Ovary (tissue), 10 donors: ENCODE measurements around the gene IFNK. TPM values are rescaled to one million over a fixed set of nuclear protein-coding genes. Genes with fewer than 3 reads are reported as not detected.
A peak's percentile ranks its signal among the peaks of the same experiment; 100 is the strongest.

Experiments used
- DNase-seq, 5 donors: peaks; one replicate each; pipeline ENCODE4 v3.0.0-alpha.2; 2019 to 2020
- H3K27ac ChIP-seq, 2 donors: fragments of 200-600 bp; one replicate each; pipeline versions ENCODE4 v1.5.1 to v1.8.0; 2019 to 2022
- H3K27me3 ChIP-seq: fragments of 200-600 bp; one replicate; pipeline ENCODE4 v1.8.0; 2022
- H3K36me3 ChIP-seq: fragments of 200-600 bp; sonication (generic); one replicate; pipeline ENCODE4 v1.5.1; 2019
- H3K4me1 ChIP-seq: one replicate; pipeline ENCODE4 v1.8.1; 2013; ENCODE audit warnings: mild to moderate bottlenecking, moderate library complexity; ENCODE audit not compliant: insufficient read depth
- H3K4me3 ChIP-seq: fragments of 200-600 bp; sonication (generic); one replicate; pipeline ENCODE4 v1.5.1; 2017
- H3K9me3 ChIP-seq, 2 donors: fragments of 200-600 bp in 1 of 2; sonication (generic) in 1 of 2; one replicate each; pipeline versions ENCODE4 v1.5.1 to v1.8.1; 2013 to 2019; ENCODE audit warnings: mild to moderate bottlenecking in 1 of 2, moderate library complexity in 1 of 2
- EP300 ChIP-seq: sonication (generic); formaldehyde crosslinking; IDR thresholded peaks from one replicate; pipeline ENCODE4 v1.6.1; 2017; ENCODE audit warnings: antibody characterized with exemption
- POLR2A ChIP-seq: fragments of 450-650 bp; IDR thresholded peaks from one replicate; pipeline ENCODE4 v1.6.1; 2017; ENCODE audit warnings: antibody characterized with exemption, mild to moderate bottlenecking, moderate library complexity
- WGBS, 3 donors: extraction: QIAGEN DNeasy Blood & Tissue Kit in 1 of 3; methylation state at CpG; one replicate each; pipeline versions ENCODE4 v1.1.5 to v1.1.7; 2013 to 2017; 5-methylcytosine and 5-hydroxymethylcytosine counted together
- intact Hi-C, 4 donors: fragments of 100-400 bp; cut with DNase I; formaldehyde crosslinking; loops; one replicate each; pipeline versions ENCODE4 v1.11.0 to v1.15.1; 2022 to 2023
- long read RNA-seq, 3 donors: library from polyadenylated mRNA in 2 of 3; unstranded in 2 of 3; transcript quantifications; one replicate each; pipeline ENCODE4 v2.0.0 and lab custom pipeline, GENCODE V29; 2021 to 2026
- polyA plus RNA-seq, 2 donors: library from polyadenylated mRNA; stranded (reverse); fragments of 200-250 nt in 1 of 2; fragments of 350-450 nt in 1 of 2; fragmentation: Illumina TruSeq in 1 of 2; extraction: RNeasy Lipid Tissue Mini Kit (QIAGEN cat#74804) in 1 of 2; gene quantifications; one replicate each; pipeline ENCODE4 v1.2.3, GENCODE V29; 2013 to 2014
- total RNA-seq, 7 donors: library from RNA; depleted of rRNA in 2 of 7; stranded (reverse); fragments of >200 nt in 2 of 7; fragmentation: NEBNext Ultra II Directional in 3 of 7; extraction: Animal tissue kit (Norgen Biotek cat#: 25700) in 3 of 7; gene quantifications; one replicate each; pipeline versions ENCODE4 v1.1.0 to v1.2.4, GENCODE V29; 2016 to 2023
- TF ChIP-seq, protein P1 (sequence below), 3 donors: fragments of 450-650 bp in 2 of 3; fragments of 200-600 bp in 1 of 3; IDR thresholded peaks; one replicate each; pipeline versions ENCODE4 v1.5.1 to v1.8.0; 2016 to 2022; ENCODE audit warnings: antibody characterized with exemption in 3 of 3, mild to moderate bottlenecking in 1 of 3
- donor health status: DM: no; HTN: no; CAD: no; lungs with moderate emphysema.
- donor health status: DM: no; HTN: no; CAD: no.
- donor health status: Bipolar disorder and iron deficiency.
- donor health status: DM: yes; HTN: yes; CAD: no.
- donor health status: DM: no; HTN: no; CAD: no.
- donor health status: DM: yes; HTN: yes; CAD: no.

IFNK gene, protein sequence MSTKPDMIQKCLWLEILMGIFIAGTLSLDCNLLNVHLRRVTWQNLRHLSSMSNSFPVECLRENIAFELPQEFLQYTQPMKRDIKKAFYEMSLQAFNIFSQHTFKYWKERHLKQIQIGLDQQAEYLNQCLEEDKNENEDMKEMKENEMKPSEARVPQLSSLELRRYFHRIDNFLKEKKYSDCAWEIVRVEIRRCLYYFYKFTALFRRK
- total RNA-seq (not detected), polyA plus RNA-seq (not detected)
- long read RNA-seq, donor 1 = 0 reads
- long read RNA-seq, donor 2 = 0 reads
- long read RNA-seq, donor 3 = 0 reads

DNA sequence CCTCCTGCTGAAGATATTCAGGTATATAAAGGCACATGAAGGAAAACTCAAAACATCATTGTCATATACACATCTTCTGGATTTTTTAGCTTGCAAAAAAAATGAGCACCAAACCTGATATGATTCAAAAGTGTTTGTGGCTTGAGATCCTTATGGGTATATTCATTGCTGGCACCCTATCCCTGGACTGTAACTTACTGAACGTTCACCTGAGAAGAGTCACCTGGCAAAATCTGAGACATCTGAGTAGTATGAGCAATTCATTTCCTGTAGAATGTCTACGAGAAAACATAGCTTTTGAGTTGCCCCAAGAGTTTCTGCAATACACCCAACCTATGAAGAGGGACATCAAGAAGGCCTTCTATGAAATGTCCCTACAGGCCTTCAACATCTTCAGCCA, at the start of gene IFNK:
TSS of gene IFNK (plus strand) at position 55 of the 400 bp plus-strand sequence. CDS start at position 102, 47 bp downstream.
- Histone ChIP-seq H3K36me3 (no peaks in the 10 kb centered on the region), H3K4me1 (peaks cover 9% of the 10 kb centered on the region), H3K27ac (no peak within 1 kb of the TSS), H3K4me3 (no peak within 1 kb of the TSS), H3K9me3 (no peaks in the 10 kb centered on the region), H3K27me3 (no peaks in the 10 kb centered on the region)
- no peak for DNase-seq
- intact Hi-C loops = loop anchor here in 3 of 4 donors (10.0 kb wide), 2 partner anchors 49 to 159 kb away; no protein-coding TSS in a partner anchor
- 94 to 97% (median 95%) methylated on average over 2 of the region's 2 CpGs for WGBS, 3 donors
- TF ChIP-seq, protein P1, sequence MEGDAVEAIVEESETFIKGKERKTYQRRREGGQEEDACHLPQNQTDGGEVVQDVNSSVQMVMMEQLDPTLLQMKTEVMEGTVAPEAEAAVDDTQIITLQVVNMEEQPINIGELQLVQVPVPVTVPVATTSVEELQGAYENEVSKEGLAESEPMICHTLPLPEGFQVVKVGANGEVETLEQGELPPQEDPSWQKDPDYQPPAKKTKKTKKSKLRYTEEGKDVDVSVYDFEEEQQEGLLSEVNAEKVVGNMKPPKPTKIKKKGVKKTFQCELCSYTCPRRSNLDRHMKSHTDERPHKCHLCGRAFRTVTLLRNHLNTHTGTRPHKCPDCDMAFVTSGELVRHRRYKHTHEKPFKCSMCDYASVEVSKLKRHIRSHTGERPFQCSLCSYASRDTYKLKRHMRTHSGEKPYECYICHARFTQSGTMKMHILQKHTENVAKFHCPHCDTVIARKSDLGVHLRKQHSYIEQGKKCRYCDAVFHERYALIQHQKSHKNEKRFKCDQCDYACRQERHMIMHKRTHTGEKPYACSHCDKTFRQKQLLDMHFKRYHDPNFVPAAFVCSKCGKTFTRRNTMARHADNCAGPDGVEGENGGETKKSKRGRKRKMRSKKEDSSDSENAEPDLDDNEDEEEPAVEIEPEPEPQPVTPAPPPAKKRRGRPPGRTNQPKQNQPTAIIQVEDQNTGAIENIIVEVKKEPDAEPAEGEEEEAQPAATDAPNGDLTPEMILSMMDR (IDR thresholded peaks at IDR 0.05) = no peak
- TF ChIP-seq EP300 (no peak), POLR2A (no peak)

DNA sequence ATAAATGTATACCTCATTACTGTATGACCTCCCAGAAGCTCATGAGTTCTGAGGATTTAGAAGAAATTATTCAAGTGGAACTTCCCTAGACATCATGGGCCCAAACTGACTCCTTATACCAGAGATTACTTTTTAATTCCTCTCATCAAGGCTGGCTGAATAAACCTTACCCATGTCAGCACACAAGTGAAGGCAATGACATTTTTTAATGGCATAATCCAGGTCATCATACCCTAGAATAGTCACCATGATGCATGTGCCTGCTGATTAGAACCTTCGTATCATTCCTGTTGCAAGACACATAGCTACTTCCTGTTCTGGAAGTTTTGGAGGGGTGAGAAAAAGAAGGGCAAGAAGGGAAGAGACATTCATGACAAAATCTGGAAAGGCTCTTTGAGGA, 49.8 kb upstream of the IFNK start:
- TF ChIP-seq EP300 (no peak), POLR2A (no peak)
- TF ChIP-seq, protein P1 (IDR thresholded peaks at IDR 0.05) = no peak
- Histone ChIP-seq H3K36me3 (no peaks in the 10 kb centered on the region), H3K27ac (peak overlapping the region; percentile 67 to 68), H3K4me3 (no peak overlapping the region), H3K27me3 (no peaks in the 10 kb centered on the region), H3K4me1 (peaks cover 48% of the 10 kb centered on the region), H3K9me3 (no peaks in the 10 kb centered on the region)
- intact Hi-C loops = loop anchor here in 2 of 4 donors (10.0 kb wide), 2 partner anchors 50 to 110 kb away; partner anchors contain the start of genes IFNK (in 2 of the 2) and MOB3B (in 2 of the 2)
- 63 to 74% (median 63%) methylated on average over 1 of the region's 1 CpG for WGBS, 3 donors
- no peak for DNase-seq

DNA sequence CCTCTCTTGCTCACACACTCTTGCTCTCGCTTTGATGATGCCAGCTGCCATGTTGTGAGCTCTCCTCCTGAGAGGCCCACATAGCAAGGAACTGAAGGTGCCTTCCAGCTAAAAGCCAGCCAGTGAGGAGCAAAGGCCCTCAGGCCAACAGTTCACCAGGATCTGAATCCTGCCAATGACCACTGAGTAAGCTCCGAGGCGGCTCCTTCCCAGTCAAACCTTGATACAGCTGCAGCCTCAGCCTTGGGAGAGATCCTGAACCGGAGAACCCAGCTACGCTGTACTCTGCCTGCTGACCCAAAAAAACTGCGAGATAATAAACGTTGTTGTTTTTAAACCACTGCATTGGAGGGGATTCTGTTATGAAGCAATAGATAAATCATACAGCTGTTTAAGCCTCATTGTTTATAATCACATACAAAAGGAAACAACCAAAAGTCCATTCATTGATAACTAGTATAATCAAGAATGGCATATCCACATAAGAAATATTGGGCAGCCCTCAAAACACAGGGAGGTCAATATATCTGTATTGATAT, 49.0 kb upstream of the IFNK start:
- intact Hi-C loops = loop anchor here in 2 of 4 donors (10.0 kb wide), 2 partner anchors 50 to 110 kb away; partner anchors contain the start of genes IFNK (in 2 of the 2) and MOB3B (in 2 of the 2)
- no peaks in the 10 kb centered on the region for H3K36me3 ChIP-seq
- DNase-seq = peak; percentile 59 to 69 (median 65)
- 11 to 33% (median 20%) methylated on average over 7 of the region's 7 CpGs for WGBS, 3 donors
- H3K9me3 ChIP-seq = no peaks in the 10 kb centered on the region
- peak overlapping the region in 1 of 2 donors; percentile 68 for H3K27ac ChIP-seq
- peaks cover 42% of the 10 kb centered on the region for H3K4me1 ChIP-seq
- no peak for TF ChIP-seq EP300
- no peak overlapping the region for H3K4me3 ChIP-seq
- H3K27me3 ChIP-seq = no peaks in the 10 kb centered on the region

DNA sequence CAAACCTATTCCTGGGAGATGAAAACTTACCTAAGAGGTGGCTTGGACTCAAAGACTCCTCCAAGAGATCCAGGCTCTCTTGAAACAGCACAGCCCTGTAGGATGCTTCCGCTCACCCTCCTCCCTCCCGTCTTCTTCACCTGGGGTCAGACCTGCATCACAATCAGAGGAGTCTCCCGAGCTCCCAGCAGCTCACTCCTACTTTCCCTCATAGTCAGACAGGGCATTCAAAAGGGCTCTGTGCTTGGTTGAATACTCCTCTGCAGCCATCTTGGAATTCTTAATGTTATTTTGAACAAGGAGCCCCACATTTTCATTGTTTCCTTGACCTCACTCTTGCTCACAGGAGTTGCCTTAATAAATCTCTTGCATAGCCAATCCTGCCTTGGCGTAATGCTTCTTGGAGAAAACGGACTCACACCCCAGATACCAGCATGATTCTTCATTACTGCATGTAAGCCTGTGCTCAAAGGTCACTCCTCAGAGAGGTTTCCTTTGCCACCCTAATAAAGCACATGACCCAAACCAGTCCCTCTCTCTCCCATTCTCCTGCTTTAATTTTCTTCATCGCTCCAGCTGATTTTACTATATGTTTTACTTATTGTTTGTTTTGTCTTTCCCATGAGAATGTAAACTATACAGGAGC, 47.1 kb upstream of the IFNK start:
- no peak overlapping the region for H3K27ac ChIP-seq
- no peaks in the 10 kb centered on the region for H3K27me3 ChIP-seq

More for the DNA sequence above, 47.1 kb upstream of the IFNK start:
- 86 to 89% (median 88%) methylated on average over 6 of the region's 6 CpGs for WGBS, 3 donors
- H3K9me3 ChIP-seq = no peaks in the 10 kb centered on the region
- H3K4me1 ChIP-seq = peaks cover 30% of the 10 kb centered on the region
- DNase-seq = no peak
- no peak overlapping the region for H3K4me3 ChIP-seq
- no peaks in the 10 kb centered on the region for H3K36me3 ChIP-seq
- TF ChIP-seq EP300 (no peak), POLR2A (no peak)
- TF ChIP-seq, protein P1 (IDR thresholded peaks at IDR 0.05) = no peak
- intact Hi-C loops = loop anchor here in 2 of 4 donors (10.0 kb wide), 2 partner anchors 48 to 112 kb away; partner anchors contain the start of genes IFNK (in 2 of the 2) and MOB3B (in 2 of the 2)
